K562 (cell line): ENCODE measurements around the gene FAM50A. TPM values are rescaled to one million over a fixed set of nuclear protein-coding genes. Genes with fewer than 3 reads are reported as not detected.

Experiments used
- ARHGAP35 ChIP-seq: fragments of 450-650 bp; IDR thresholded peaks from 2 replicates; pipeline ENCODE4 v1.6.1; 2018; ENCODE audit not compliant: partially characterized antibody
- E4F1 ChIP-seq: fragments of 250-450 bp; sonication (Bioruptor Pico); IDR thresholded peaks from 2 replicates; pipeline ENCODE4 v1.5.0; 2021; ENCODE audit warnings: mild to moderate bottlenecking, borderline replicate concordance
- FOXM1 ChIP-seq, 2 experiments: fragments of 450-650 bp in 1 of 2; sonication (generic) in 1 of 2; formaldehyde crosslinking in 1 of 2; IDR thresholded peaks; 2 replicates each; pipeline versions ENCODE4 v1.6.1 to v1.9.0; 2017 to 2022; ENCODE audit warnings: low read depth in 2 of 2, mild to moderate bottlenecking in 2 of 2, missing genetic modification reagents in 1 of 2, moderate library complexity in 1 of 2
- HLTF ChIP-seq: fragments of 450-650 bp; IDR thresholded peaks from 2 replicates; pipeline ENCODE4 v1.6.1; 2016
- NKRF ChIP-seq: fragments of 450-650 bp; IDR thresholded peaks from 2 replicates; pipeline ENCODE4 v1.6.1; 2016; ENCODE audit warnings: borderline replicate concordance
- SMAD1 ChIP-seq: fragments of 150-350 bp; IDR thresholded peaks from 2 replicates; pipeline ENCODE4 v1.6.1; 2014; ENCODE audit warnings: low read length, low read depth; ENCODE audit not compliant: partially characterized antibody
- TFAP4 ChIP-seq: sonication (generic); formaldehyde crosslinking; IDR thresholded peaks from 2 replicates; pipeline ENCODE4 v1.8.0; 2022; ENCODE audit warnings: missing genetic modification reagents, mild to moderate bottlenecking, moderate library complexity, borderline replicate concordance
- ZFP1 ChIP-seq: fragments of 450-650 bp; formaldehyde crosslinking; IDR thresholded peaks from 2 replicates; pipeline ENCODE4 v1.4.0; 2020; ENCODE audit warnings: mild to moderate bottlenecking, mixed read lengths
- ZKSCAN8 ChIP-seq: fragments of 200-800 bp; sonication (Bioruptor generic); IDR thresholded peaks from 2 replicates; pipeline ENCODE4 v1.6.1; 2016; ENCODE audit warnings: missing genetic modification characterization, missing compliant biosample characterization
- polyA plus RNA-seq, 8 experiments: library from polyadenylated mRNA; depleted of rRNA in 4 of 8; stranded (reverse) in 5 of 8; unstranded in 3 of 8; fragments of >200 nt; fragmentation: Nextera tagmentation in 2 of 8; fragmentation: Illumina TruSeq in 1 of 8; extraction: Ambion mirVana in 2 of 8; extraction: Trizol in 1 of 8; gene quantifications; 2 replicates each; pipeline versions ENCODE4 v1.2.1 to v1.2.3, GENCODE V29; 2011 to 2014; ENCODE audit warnings: inconsistent platforms in 1 of 8, missing spikeins in 1 of 8
- total RNA-seq, 7 experiments: library from RNA; depleted of rRNA in 6 of 7; stranded (reverse); fragments of >200 nt in 6 of 7; fragmentation: Illumina TruSeq in 2 of 7; extraction: Trizol in 2 of 7; gene quantifications; 2 replicates each; pipeline versions ENCODE4 v1.2.1 to v1.2.3, GENCODE V29; 2011 to 2021; ENCODE audit warnings: low replicate concordance in 1 of 7

FAM50A gene
- total and polyA plus RNA-seq, 9 of the 15 experiments (the other 6 are each of a cell fraction or from before 2014, with no cell fraction given) = 4.4 to 114 (median 67.3) TPM

GRCh38 chrX:154477891-154478477 is 34.0 kb downstream of the FAM50A start (continued):
- TF ChIP-seq NKRF (no peak), FOXM1 (IDR thresholded peaks at IDR 0.05; ENCODE audit: low read depth) (no peak), FOXM1 (CRISPR knock-in tag; IDR thresholded peaks at IDR 0.05; ENCODE audit: low read depth) (0 out of 2 replicates have a peak, but pooled peaks have one; percentile 6), E4F1 (CRISPR knock-in tag) (no peak), ZFP1 (CRISPR knock-in tag) (no peak), ZKSCAN8 (CRISPR knock-in tag) (no peak), HLTF (no peak), SMAD1 (no peak), ARHGAP35 (no peak), TFAP4 (CRISPR knock-in tag) (no peak)
